Neural crest cell (in vitro differentiated cells): ENCODE measurements around the gene FSTL4. TPM values are rescaled to one million over a fixed set of nuclear protein-coding genes. Genes with fewer than 3 reads are reported as not detected.

Experiments
- DNase-seq: peaks from one replicate; pipeline ENCODE4 v3.0.0; 2021; ENCODE audit warnings: low read depth, mixed read lengths, low spot score
- H3K27ac Mint-ChIP-seq: one replicate; pipeline ENCODE4 v1.8.0; 2021; ENCODE audit warnings: mild to moderate bottlenecking, mixed read lengths; ENCODE audit not compliant: unreplicated experiment
- H3K27me3 Mint-ChIP-seq: 2 replicates; pipeline ENCODE4 v1.8.0; 2021; ENCODE audit warnings: low read depth, mild to moderate bottlenecking, mixed read lengths
- H3K36me3 Mint-ChIP-seq: 2 replicates; pipeline ENCODE4 v1.8.0; 2021; ENCODE audit warnings: low read depth, mild to moderate bottlenecking, mixed read lengths
- H3K4me1 Mint-ChIP-seq: 2 replicates; pipeline ENCODE4 v1.8.0; 2021; ENCODE audit warnings: mixed read lengths
- H3K4me3 Mint-ChIP-seq: one replicate; pipeline ENCODE4 v1.8.0; 2021; ENCODE audit warnings: mild to moderate bottlenecking, mixed read lengths
- H3K9me3 Mint-ChIP-seq: 2 replicates; pipeline ENCODE4 v1.8.0; 2021; ENCODE audit warnings: mixed read lengths
- CTCF ChIP-seq: fragments of 200-600 bp; sonication (generic); conservative IDR thresholded peaks from 2 replicates; pipeline ENCODE4 v1.5.0; 2021; ENCODE audit warnings: antibody characterized with exemption, mild to moderate bottlenecking
- total RNA-seq: library from RNA; stranded (reverse); gene quantifications from 2 replicates; pipeline ENCODE4 v1.2.1, GENCODE V29; 2021

Gene FSTL4
- total RNA-seq, 1 donor from 2014 or later, result 2.0 TPM

DNA sequence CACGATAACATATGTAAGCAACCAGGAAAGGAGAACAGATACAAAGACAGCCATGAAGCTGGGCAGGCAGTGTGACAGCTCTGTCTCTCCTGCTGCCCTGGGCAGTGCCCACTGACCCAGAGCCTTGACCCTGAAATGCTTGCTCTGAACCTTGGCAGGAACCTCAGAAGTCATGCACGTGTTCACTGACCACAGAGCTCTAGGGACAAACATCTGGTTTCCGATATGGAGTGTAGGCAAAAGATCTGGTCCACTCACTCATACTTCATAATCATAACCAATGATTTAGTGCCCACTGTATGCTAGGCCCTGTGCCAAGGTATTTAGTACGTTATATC is 102.6 kb downstream of the FSTL4 start:
- Mint-ChIP-seq H3K27me3 (peaks cover under 1% of the 10 kb centered on the region), H3K36me3 (no peaks in the 10 kb centered on the region), H3K9me3 (no peaks in the 10 kb centered on the region), H3K4me1 (peaks cover 10% of the 10 kb centered on the region), H3K4me3 (no peak overlapping the region), H3K27ac (no peak overlapping the region)
- DNase-seq, result no peak
- no peak for TF ChIP-seq CTCF

DNA sequence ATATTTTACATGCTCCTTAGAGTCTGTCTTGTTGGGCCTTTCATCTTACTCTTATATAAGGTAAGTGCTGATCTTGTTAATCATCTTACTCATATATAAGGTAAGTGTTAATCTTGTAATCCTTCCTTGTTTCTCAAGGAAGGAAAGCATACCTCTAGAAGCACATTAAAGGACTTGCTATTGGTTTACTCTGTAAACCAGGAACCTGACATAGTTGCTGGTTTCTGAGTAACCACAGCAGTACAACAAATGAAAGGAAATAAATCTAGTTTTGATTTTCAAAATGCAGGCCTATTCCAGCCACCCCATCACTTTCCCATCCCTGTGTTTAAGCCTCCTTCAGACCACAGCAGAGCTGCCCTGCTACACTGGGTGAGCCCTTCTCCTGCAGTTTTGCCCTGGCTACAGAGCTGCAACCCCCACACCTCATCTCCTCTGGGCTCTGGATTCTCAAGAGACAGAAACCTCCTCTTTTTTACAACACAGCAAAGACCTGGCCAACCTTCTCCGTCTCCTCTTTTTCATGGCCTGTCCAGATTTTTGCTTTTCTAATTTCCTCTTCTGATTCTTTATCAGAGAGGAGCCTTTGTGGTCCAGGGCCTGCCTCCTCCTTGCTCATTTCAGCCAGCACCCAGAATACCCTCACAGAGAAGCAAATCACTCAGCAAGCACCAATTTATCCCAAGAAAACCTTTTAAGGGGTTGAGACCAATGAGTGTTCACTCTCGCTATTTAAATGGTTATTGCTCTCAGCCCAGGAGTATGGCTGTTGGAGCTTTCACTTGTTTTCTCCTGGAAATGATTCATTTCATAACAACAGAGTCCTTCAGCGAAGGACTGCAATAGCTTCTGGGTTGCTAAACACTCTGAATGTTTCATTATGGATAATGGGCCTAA is 103.2 kb downstream of the FSTL4 start:
- peak overlapping the region; percentile 88 for H3K27ac Mint-ChIP-seq

DNA sequence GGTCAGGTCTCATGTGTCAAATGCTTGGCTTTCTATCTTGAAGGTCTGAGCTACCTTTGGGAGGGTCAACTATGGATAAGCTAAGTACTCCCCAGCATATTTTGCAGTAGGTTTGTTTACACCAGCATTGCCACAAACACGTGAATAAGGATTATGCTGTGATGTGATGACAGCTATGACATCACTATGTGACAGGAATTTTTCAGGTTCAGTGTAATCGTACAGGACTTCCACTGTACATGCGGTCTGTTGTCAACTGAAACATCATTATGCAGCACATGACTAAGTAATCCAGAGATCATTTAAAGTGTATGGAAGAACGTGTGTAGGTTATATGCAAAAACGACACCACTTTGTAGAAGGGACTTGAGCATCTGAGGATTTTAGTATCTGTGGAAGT is 104.0 kb downstream of the FSTL4 start:
- Mint-ChIP-seq H3K4me1 (peaks cover 10% of the 10 kb centered on the region), H3K9me3 (no peaks in the 10 kb centered on the region), H3K4me3 (no peak overlapping the region), H3K27me3 (peaks cover 4% of the 10 kb centered on the region), H3K27ac (no peak overlapping the region), H3K36me3 (no peaks in the 10 kb centered on the region)
- no peak for TF ChIP-seq CTCF
- no peak for DNase-seq

More for the DNA sequence above, 103.2 kb downstream of the FSTL4 start:
- TF ChIP-seq CTCF, result no peak
- no peak for DNase-seq
- Mint-ChIP-seq H3K4me1 (peaks cover 10% of the 10 kb centered on the region), H3K36me3 (no peaks in the 10 kb centered on the region), H3K9me3 (no peaks in the 10 kb centered on the region), H3K4me3 (no peak overlapping the region), H3K27me3 (peaks cover 4% of the 10 kb centered on the region)

DNA sequence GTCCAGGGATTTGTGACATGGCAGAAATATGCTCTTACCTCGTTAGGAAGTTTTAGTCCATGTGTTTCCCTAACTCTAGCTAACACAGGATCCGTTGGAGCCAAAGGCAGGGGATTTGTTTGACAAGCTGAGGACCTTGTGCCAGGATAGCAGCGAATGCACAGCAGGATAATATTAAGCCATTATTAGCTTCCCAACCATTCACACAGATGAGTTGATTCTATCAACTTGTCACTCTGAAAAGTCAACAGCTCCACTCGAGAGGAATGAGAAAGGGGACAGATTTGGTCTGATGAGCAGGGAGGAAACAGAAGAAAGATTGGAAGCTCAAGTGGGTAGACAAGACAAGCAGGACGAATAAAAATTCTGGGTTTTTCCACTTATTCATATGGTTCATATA is 106.2 kb downstream of the FSTL4 start:
- TF ChIP-seq CTCF, result no peak
- DNase-seq, result no peak
- peaks cover 10% of the 10 kb centered on the region for H3K4me1 Mint-ChIP-seq
- H3K4me3 Mint-ChIP-seq, result no peak overlapping the region
- peaks cover 9% of the 10 kb centered on the region for H3K27me3 Mint-ChIP-seq
- no peaks in the 10 kb centered on the region for H3K36me3 Mint-ChIP-seq
- H3K27ac Mint-ChIP-seq, result no peak overlapping the region
- H3K9me3 Mint-ChIP-seq, result no peaks in the 10 kb centered on the region

GRCh38 chr5:133503511-133503910 is 108.8 kb downstream of the FSTL4 start:
- peaks cover 22% of the 10 kb centered on the region for H3K4me1 Mint-ChIP-seq
- no peaks in the 10 kb centered on the region for H3K9me3 Mint-ChIP-seq
- no peaks in the 10 kb centered on the region for H3K36me3 Mint-ChIP-seq
- peaks cover 9% of the 10 kb centered on the region for H3K27me3 Mint-ChIP-seq
- TF ChIP-seq CTCF, result no peak
- no peak overlapping the region for H3K4me3 Mint-ChIP-seq
- H3K27ac Mint-ChIP-seq, result no peak overlapping the region
- DNase-seq, result no peak
